NCI-H460 (cell line): ENCODE results near the gene COL6A3. TPM values are rescaled to one million over a fixed set of nuclear protein-coding genes. Genes with fewer than 3 reads are reported as not detected.
A peak's percentile ranks its signal among the peaks of the same experiment; 100 is the strongest.

Experiments used
- DNase-seq: peaks from one replicate; pipeline ENCODE4 v3.0.0-alpha.2; 2016; ENCODE audit warnings: low read depth; ENCODE audit errors: extremely low read depth
- total RNA-seq: library from RNA; depleted of rRNA; stranded (reverse); fragments of >200 nt; shearing (Covaris generic); gene quantifications from 2 replicates; pipeline ENCODE4 v1.2.3, GENCODE V29; 2014

The COL6A3 gene
- total RNA-seq, 1 experiment from 2014 or later, result 0.27 TPM

DNA sequence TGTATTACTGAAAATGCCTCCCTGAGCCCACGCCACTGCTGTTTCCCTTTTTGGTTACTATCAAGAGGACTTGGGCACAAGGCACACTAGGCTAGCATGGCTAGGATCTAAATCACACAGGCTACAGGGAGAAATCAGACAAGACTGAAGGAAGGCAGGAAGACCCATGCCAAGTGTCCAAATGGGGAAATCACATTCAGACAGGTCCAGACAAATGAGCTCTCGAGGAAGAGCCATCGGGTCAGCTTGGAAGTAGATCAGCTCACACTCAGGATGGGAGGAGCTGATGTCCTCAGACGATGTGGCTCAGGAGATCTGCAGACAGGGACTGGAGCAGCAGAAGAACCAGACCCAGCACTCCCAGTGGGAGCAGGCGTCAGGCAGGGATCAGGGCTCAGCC, 113.2 kb downstream of the COL6A3 start:
- no peak for DNase-seq

- no peak for DNase-seq
Measured at GRCh38 chr2:237299906-237300305, 114.1 kb downstream of the COL6A3 start.

GRCh38 chr2:237298151-237299118, 115.5 kb downstream of the COL6A3 start:
- no peak for DNase-seq

GRCh38 chr2:237297421-237298150, 116.4 kb downstream of the COL6A3 start:
- no peak for DNase-seq

GRCh38 chr2:237296756-237297155, 117.2 kb downstream of the COL6A3 start:
- DNase-seq, result no peak

GRCh38 chr2:237295889-237296480, 118.0 kb downstream of the COL6A3 start:
- no peak for DNase-seq

DNA sequence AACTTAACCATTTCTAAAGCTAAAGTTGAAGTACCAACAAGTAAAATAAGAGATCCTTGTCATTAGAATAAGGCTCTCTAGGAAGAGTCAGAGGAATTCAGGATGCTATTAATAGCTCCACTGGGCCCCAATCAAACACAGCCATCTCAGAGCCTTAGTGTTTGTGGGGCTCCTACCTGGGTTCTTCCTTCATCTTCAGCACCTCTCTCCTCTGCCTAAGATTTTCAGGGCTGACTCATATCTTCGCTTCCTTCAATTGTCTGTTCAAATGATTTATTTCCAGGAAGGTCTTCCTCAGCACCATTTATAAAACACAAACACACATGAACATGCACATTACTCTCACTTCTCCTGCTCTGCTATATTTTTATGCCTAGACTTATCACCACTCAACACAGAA, 119.5 kb downstream of the COL6A3 start:
- DNase-seq, result no peak

DNA sequence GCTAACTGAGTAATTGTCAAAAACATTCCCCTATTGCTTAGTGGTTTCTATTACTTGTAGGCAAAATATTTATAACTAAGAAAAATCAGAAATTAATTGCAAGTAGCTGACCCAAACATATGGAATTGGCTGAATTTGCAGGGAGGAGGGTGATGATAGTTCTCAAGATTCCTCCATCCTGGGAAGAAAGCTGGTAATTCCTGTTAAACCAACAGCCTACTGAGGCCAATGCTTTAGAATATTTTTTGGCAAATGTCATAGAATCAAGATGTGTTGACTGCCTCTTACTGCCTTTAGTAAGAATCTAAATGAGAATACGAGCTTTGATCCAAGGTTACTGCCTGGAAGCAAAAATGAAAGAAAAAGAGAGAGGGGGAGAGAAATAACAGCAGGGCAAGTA, 120.0 kb downstream of the COL6A3 start:
- DNase-seq, result no peak

DNA sequence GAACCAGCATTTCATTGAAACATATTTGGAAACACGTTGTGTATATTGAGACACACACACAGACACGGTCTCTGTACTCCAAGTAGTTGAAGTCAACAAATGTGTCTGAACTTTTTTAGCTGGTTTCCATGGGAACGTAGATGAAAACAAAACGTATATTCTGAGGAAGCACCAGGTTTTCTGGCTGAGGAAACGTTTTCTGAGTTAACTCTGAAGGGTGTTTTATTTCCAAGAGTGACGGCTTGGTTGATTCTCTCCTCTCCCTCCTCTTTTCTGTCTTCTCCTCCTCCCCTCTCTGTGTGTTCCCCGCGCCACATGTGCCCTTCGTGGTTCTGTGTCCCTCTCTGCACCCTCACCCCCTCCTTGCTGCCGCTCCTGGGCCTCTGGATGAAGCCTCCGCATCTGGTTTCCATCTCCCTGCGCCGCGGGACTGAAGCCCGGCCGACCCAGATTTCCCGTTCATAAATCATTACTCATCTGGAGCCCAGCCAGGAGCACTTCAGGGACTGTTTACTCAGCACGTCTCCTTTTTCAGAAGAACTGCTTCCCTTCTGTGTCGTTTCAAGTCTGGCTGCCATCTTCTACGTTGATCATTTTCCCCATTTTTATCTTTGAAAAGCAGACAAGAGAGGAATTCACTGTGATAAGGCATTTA, 122.7 kb downstream of the COL6A3 start:
- peak; percentile 87 for DNase-seq

DNA sequence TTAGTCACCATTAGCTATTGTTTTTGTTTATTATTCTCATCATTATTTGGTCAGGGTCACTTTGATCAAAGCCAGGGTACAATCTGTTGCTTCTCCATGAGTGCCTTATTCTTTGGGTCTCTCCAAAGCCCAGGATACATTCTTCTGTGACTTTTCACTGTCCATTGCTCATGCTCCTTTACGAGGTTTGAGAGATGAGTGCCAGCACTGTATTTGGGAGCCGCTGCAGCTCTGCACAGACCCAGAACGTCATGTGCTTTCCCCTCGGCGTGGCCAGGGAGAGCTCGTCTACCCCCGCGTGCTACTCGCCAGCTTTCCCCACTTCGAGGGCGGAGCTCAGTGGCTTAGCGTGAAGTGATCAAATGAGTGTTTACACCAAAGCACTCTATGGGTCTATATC, 123.7 kb downstream of the COL6A3 start:
- no peak for DNase-seq

DNA sequence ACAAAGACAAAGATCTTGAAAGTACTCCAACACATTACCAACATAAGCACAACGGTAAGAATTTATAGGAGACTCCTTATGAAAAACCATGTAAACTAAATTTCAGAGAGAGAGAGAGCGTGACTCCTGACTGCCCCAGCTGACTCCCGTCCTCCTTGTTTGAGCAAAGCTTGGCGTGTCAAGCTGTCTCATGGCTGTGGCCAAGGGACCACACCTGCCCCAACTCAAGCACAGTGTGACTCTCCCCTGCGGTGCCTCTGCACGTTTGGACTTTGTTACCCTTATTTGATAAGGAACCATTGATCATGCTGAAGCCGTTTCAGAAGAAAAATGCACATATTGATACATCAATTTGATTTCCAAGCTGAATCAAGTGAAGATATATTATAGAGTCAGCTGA, 124.8 kb downstream of the COL6A3 start:
- no peak for DNase-seq

DNA sequence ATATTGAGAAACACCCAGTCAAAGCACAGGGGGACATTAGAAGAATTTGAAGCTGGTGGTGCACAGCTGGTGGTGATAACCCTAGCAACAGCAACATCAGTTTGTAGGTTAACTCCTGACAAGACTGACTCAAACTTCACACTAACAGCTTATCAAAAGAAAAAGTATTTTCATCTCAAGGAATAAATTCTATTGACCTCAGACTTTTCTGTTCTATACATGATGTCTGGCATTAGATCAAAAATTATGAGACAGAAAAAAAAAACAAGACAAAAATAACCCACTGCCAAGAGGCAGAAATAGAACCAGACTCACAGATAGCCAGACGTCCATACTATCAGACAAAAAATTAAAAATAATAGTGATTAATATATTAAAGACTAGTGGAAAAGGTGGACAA, 126.1 kb downstream of the COL6A3 start:
- DNase-seq, result no peak

DNA sequence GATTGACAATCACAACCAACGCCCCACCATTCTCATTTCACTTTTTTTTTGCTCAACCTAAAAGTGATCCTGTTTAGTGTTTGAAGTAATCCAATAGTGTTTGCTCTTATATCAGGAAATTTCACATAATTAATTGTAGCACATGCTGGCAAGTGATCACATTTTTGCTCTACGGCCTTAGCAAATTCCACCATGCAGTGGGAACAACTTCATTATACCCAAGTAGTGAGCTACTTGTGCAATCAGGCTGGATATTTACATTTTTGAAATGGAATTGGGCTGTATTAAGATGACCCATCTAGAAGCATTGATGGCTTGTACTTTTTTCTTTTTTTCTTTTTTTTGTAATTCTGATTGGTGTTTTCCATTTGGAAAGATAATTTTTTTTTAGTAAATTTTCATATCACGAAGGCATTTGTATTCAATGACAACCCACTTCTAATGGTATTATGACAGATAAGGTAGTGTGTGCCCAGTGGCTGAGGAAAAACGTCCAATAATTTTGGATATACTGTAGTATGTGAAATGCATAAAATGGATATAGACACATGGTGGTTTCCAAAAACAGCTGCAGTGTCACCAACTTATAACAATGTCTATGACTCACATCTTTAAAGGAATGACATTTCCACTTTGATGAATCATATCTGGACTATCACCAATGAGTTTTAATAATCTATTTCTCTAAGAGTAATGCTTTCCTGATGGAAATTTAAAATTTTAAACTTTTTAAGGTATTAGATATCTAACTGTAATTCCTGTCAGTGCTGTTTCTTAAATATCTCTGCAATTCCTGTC, 130.6 kb downstream of the COL6A3 start:
- DNase-seq, result no peak

- DNase-seq, result no peak
Measured at GRCh38 chr2:237282568-237283128, 131.3 kb downstream of the COL6A3 start.

DNA sequence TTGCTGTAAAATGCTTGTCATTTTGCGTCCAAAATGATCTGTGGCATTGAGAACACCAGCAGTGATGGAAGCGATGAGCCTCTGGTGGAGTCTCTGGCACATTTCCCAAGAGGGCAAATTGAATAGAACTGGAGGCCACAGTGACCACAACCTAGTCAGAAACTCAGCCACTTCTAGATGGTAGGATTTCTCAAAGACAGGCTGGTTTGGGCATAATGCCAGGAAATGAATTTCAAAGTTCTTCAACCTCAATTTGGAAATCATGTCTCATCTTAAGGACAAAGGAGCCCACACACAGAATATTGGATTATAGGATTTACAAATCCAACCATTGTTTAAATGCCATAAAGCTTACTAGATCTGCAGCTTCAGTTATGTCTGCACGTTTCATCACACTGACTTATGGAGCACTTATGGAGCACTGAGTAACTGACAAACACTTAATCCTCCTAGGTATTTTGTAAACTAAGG, 132.1 kb downstream of the COL6A3 start:
- DNase-seq, result peak; percentile 8

- no peak for DNase-seq
Measured at GRCh38 chr2:237280939-237281338, 133.0 kb downstream of the COL6A3 start.

DNA sequence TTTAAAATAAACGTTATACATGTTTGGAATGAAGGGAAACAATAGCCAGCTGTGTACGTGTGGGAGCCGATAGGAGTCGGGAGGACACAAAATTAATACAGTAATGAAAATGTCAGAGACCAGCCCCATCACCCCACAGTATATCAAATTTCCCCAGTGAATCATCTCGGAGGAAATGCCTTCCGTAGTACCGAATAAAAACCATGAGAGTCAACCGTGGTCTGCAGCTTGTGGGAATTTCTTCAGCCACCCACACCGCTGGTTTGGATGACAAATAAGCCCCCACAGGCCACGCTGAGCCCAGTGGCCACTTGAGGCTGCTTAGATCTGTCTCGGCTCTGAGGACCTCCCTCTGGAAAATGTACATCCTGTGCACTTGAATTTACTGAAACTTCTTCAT, 133.7 kb downstream of the COL6A3 start:
- no peak for DNase-seq

- no peak for DNase-seq
Measured at GRCh38 chr2:237279012-237279768, 134.8 kb downstream of the COL6A3 start.

- no peak for DNase-seq
Measured at GRCh38 chr2:237278568-237278967, 135.4 kb downstream of the COL6A3 start.
